NCI-H2227 (cell line): ENCODE measurements around the gene FHIT.
"Not testable (repeated sequence)": the region's sequence is repeated elsewhere in the genome, so short reads cannot be mapped to it uniquely, and the experiment has no call there.

Experiments
- DNase-seq: peaks from one replicate; lab custom pipeline; 2025; ENCODE audit not compliant: unreplicated experiment; lab: John Stamatoyannopoulos, UW

The FHIT gene

DNA sequence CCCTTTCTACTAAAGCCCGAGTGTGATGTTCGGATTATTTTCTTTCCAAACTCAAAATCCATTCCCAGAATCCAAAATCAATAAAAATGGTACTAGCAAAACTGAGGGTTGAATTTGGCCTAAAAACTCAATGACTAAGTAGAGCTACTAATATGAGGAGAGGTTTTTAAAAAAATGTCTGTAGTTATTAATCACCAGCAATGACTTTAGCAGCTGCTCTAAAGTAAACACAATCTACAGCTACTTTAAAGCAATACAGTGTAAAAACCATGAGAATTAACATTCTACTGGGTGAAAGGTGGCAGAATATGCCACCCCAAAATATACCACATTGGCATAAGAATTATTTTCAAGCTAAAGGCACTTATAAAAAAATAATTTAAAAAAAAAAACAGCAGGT, 23.5 kb downstream of the FHIT start:
- DNase-seq, result no peak

DNA sequence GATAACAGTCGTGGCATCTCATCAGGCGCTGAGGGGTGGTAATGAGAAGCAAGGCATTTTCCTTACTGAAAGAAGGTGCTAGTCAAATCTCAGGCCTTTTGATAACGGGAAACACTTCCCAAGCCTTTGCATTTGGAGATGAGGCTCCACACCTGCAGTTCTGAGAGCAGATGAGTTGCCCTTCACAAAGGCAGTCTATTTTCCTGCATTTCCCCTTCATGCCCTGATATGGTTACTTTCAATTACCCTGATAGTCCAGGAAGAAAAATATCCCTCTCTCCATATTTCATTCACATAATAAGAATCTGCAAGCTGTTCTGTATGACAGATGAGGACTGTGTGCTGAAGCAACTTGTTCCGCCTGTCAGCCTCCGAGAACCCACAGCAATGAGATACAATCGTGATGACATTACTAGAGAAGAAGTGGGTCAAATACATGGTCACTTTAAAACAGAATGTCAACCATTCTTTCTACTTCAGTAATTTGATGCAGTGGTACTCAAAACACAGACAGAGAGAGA, 25.0 kb downstream of the FHIT start:
- no peak for DNase-seq

DNA sequence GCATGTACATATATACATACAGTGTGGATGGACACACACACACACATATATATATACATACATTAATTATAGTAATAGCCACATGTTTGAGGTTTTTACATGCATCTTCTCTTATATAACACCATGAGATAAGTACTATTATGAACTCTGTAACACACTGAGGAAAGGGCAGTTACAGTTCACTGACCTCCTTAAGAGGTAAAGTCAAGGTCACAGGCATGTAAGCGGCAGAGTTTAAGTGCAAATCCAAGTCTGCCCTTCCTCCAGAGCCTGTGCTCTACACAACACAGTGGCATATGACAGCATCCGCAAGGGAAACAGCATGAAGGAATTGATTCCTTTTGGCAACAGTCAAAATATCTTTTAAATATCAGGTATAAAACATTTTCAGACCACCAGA, 26.4 kb downstream of the FHIT start:
- no peak for DNase-seq

DNA sequence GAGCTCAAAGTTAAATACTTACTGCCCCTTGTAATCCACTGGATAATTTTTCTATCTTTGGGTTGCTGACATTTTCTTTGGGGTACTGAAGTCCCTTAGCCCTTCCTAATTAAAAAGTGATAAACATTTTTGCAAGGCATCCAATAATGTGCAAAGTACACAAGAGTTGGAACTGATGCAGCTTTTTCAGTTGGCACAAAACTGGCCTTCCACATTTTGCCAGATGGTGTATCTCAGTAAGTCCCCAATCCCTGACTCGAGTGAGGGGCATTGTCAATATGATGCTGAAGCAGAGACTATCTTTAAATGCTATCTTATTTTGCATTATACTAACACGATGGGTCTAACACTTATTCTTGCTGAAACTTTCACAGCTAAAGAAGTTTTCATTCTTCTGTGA, 27.8 kb downstream of the FHIT start:
- DNase-seq, result no peak

DNA sequence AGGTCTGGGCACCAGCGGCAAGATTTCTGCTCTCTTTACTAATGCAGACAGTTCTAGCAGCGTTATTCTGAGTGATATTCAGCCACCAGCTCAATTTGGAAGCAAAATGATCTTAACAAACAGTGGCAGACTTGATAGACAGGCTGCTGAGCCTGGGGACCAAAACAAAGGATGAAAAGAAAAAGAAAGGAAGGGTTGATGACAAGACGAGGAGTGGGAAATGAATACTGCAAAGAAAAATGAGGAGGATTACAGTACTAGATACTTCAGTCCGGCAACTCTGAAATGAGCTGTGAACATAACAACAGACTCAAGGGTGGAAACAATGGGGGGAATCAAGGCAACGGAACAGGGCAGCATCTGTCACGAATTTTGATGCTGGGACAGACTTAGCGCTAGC, 28.8 kb downstream of the FHIT start:
- no peak for DNase-seq

GRCh38 chr3:61221759-61222362, 29.4 kb downstream of the FHIT start:
- no peak for DNase-seq

DNA sequence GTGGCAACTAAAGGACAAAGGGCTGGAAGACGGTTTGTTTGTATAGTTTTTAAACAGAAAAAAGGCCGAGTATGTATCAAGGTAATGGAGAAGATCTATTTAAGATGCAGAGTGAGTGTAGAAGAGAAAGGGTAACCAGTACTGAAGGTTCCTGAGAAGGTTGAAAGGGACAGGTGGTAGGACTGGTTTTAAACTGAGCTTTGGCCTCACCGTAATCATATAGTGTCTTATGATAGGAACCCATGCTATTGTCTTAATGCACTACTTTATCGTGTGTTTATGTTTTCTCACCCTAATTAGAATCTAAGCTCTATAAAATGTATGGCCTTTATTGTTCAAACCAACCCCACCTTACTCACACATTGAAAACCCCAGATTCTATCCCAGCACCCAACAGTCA, 32.7 kb downstream of the FHIT start:
- DNase-seq, result no peak

GRCh38 chr3:61216171-61216570, 35.1 kb downstream of the FHIT start:
- DNase-seq, result not testable (repeated sequence)

DNA sequence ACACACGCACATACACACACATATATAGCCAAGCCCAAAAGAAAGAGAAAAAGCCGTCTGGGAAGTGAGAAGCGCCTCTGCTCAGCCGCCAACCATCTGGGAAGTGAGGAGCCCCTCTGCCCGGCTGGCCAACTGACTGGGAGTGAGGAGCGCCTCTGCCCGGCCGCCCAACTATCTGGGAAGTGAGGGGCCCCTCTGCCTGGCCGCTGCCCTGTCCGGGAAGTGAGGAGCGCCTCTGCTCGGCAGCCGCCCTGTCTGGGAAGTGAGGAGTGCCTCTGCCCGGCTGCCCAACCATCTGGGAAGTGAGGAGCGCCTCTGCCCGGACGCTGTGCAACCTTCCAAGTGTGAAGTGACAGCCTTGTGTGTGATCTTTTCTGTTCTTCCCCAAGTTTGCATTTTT, 49.2 kb downstream of the FHIT start:
- no peak for DNase-seq

DNA sequence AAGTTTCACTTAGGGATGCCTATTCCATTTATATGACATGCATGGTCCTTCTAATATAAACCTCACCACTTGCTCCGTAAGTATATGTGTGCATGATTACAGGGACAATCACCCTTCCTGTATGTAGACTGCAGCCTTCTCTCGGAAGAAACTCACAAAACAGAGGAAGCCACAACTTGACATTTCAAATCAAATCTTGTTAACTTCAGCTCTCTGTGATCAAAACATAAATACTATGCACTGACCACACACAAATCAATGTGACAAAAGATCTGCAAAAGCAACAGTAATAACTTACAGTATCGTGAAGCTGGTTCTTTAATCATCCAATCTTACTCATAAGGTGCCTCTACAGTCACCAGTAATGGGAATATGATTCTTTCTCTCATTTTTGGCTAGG, 50.2 kb downstream of the FHIT start:
- DNase-seq, result no peak

DNA sequence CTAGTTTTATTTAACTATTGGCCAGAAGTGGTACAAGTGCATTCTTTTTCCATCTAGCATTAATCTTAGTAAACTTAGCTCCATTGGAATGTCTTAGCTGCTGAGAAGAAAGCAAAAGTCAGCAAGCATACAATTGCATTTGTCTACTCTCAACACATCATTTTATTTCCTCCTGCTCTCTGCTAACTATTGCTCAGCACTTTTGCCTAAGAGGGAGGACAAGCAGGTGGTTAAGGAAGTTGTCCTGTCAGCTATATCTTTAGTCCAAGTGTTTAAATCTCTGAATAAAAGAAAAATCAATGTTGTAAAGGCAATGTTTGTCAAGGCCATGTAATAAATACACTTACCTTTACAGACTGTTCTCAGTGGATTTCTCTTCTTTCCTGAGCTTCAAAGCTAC, 51.0 kb downstream of the FHIT start:
- no peak for DNase-seq

- DNase-seq, result no peak
Measured at GRCh38 chr3:61199843-61200242, 51.4 kb downstream of the FHIT start.

DNA sequence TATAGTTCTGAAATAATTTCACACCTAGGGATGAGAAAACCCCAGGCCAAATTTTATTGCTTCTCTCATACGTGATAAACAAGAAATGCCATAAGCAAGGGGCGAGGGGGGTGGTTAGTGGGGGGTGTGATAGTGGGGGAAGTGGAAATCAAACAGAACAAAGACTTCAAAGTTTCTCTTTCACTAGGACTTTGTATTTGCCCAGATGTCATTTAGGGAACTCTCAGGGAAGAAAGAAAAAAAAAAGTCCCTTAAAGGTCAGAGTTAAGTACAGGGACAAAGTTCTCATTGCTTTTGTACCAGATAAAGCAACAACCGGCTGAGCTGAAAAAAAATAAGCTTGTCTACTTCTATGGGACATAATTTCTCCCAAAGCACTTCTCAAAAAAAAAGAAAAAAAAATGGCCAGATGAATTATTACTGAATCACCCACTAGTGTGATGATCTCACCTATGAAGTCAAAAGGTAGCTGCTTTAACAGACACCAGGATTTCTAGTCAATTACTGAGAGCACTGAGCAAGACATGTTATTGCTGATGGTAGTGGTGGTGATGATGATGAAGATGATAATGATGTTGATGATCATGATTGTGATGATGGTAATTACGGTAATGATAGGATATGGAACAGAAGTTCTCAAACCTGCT, 56.2 kb downstream of the FHIT start:
- DNase-seq, result no peak

- peak; percentile 14 for DNase-seq
Measured at GRCh38 chr3:61192222-61192621, 59.0 kb downstream of the FHIT start.

DNA sequence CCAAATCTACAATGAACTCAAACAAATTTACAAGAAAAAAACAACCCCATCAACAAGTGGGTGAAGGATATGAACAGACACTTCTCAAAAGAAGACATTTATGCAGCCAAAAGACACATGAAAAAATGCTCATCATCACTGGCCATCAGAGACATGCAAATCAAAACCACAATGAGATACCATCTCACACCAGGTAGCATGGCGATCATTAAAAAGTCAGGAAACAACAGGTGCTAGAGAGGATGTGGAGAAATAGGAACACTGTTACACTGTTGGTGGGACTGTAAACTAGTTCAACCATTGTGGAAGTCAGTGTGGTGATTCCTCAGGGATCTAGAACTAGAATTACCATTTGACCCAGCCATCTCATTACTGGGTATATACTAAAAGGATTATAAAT, 61.0 kb downstream of the FHIT start:
- not testable (repeated sequence) for DNase-seq

DNA sequence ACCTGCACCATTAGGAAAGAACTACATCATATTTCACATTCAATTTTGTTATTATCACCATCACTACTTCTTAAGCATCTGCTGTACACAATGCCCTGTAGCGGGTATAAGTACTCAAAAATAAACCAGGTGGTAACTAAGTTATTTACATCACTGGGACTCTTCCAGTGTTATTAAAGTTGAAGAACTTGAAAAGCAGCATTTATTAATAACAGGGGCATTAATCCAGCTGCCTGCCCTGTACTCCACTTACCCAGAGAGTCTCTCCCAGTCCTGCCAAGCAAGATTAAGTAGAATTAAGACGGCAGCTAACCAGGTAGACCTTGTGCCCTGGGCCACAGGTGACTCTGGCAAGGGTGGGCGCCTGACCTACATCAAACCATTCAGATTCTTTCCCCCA, 65.2 kb downstream of the FHIT start:
- no peak for DNase-seq

GRCh38 chr3:61184956-61185355, 66.3 kb downstream of the FHIT start:
- DNase-seq, result peak; percentile 14

DNA sequence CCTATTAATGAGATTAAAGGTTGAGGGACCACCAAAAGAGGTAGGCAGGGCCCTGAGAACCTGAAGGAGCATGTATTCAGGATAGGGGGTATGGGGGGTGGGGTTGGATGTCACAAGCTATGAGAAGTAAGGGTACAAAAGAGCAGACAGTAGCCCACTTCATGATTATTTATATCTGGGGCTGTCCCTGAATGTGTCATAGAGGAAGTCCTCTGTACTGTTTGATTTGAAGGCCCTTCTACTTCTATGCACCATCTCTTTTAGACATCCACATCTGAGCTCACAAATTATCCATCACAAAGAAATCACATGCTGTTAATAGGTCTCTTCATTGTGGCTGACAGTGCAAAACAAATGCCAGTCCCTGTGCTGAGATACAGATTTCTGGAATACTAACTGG, 68.6 kb downstream of the FHIT start:
- no peak for DNase-seq

- no peak for DNase-seq
Measured at GRCh38 chr3:61181874-61182273, 69.4 kb downstream of the FHIT start.

- no peak for DNase-seq
Measured at GRCh38 chr3:61180206-61180605, 71.0 kb downstream of the FHIT start.

DNA sequence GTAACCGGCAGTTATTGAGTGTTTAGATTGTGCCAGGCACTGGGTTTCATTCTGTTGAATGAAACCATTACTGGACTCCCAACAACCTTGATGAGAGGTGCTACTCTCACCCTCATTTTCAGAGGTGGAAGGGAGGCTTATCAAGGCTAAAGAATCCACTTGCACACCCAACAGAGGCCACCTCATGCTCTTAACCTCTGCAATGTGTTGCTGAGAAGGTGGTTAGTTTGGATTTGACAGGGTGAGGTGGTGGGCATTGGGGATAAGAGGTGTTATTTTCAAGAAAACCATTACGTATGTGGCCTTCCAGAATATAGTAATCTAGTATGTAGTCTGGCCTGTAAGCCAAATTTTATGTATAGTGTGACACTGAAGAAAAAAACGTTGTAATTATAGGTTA, 73.1 kb downstream of the FHIT start:
- DNase-seq, result no peak

DNA sequence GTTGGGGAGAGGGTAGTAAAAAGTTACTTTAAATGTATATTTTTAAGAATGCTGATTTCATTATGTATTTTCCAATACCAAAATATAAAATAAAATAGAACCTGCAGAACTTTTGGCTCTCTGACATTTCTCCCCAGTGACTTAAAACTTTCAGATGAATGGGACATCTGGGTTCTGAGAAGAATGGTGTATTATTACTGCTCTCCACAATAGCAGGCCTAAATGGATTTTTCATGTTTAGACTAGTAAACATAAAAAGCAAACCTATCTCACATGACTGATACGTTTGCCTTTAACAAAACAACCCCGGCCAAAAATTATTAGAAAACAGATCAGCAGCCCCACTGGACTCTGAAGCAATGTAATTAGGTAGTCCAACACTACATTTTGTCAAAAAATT, 73.8 kb downstream of the FHIT start:
- no peak for DNase-seq

- DNase-seq, result no peak
Measured at GRCh38 chr3:61173676-61174075, 77.6 kb downstream of the FHIT start.
